T-helper 1 cell (primary cell): ENCODE measurements around the gene KRT9.
"Not testable (repeated sequence)": the region's sequence is repeated elsewhere in the genome, so short reads cannot be mapped to it uniquely, and the experiment has no call there.

Experiments used
- DNase-seq, 5 donors: peaks; one replicate each; pipeline ENCODE4 v3.0.0-alpha.2; 2012 to 2020

KRT9 gene

GRCh38 chr17:41544935-41545334 is 26.9 kb downstream of the KRT9 start:
- DNase-seq = no peak

GRCh38 chr17:41544491-41544892 is 27.4 kb downstream of the KRT9 start:
- no peak for DNase-seq

GRCh38 chr17:41542786-41543185 is 29.1 kb downstream of the KRT9 start:
- DNase-seq = not testable (repeated sequence)

- DNase-seq = no peak
Measured at GRCh38 chr17:41542357-41542756, 29.5 kb downstream of the KRT9 start.

GRCh38 chr17:41540921-41541625 is 30.8 kb downstream of the KRT9 start:
- DNase-seq = no peak

- no peak for DNase-seq
Measured at GRCh38 chr17:41539979-41540701, 31.7 kb downstream of the KRT9 start.

- no peak for DNase-seq
Measured at GRCh38 chr17:41539071-41539492, 32.8 kb downstream of the KRT9 start.

- no peak for DNase-seq
Measured at GRCh38 chr17:41538565-41538991, 33.3 kb downstream of the KRT9 start.

- DNase-seq = no peak
Measured at GRCh38 chr17:41537990-41538389, 33.9 kb downstream of the KRT9 start.

GRCh38 chr17:41537614-41537954 is 34.3 kb downstream of the KRT9 start:
- no peak for DNase-seq

- DNase-seq = no peak
Measured at GRCh38 chr17:41536741-41537613, 34.9 kb downstream of the KRT9 start.

GRCh38 chr17:41535764-41536481 is 35.9 kb downstream of the KRT9 start:
- no peak for DNase-seq

- no peak for DNase-seq
Measured at GRCh38 chr17:41534899-41535546, 36.8 kb downstream of the KRT9 start.

- DNase-seq = no peak
Measured at GRCh38 chr17:41533613-41534012, 38.2 kb downstream of the KRT9 start.

- DNase-seq = no peak
Measured at GRCh38 chr17:41532947-41533570, 38.8 kb downstream of the KRT9 start.

GRCh38 chr17:41531993-41532392 is 39.9 kb downstream of the KRT9 start:
- no peak for DNase-seq

GRCh38 chr17:41530062-41531048 is 41.5 kb downstream of the KRT9 start:
- DNase-seq = no peak

GRCh38 chr17:41529491-41529915 is 42.4 kb downstream of the KRT9 start:
- DNase-seq = no peak

GRCh38 chr17:41528959-41529353 is 42.9 kb downstream of the KRT9 start:
- no peak for DNase-seq
